Testis (tissue), 2 donors: Measurements from ENCODE around the gene E2F1.

ENCODE experiments used
- CTCF ChIP-seq, 3 experiments: fragments of 450-650 bp in 2 of 3; fragments of 200-600 bp in 1 of 3; sonication (generic) in 1 of 3; IDR thresholded peaks; one replicate each; pipeline ENCODE4 v1.5.1; 2016 to 2019; ENCODE audit warnings: antibody characterized with exemption in 3 of 3, mild to moderate bottlenecking in 2 of 3, moderate library complexity in 1 of 3
- POLR2A ChIP-seq: fragments of 450-650 bp; IDR thresholded peaks from one replicate; pipeline ENCODE4 v1.6.1; 2017; ENCODE audit warnings: antibody characterized with exemption, mild to moderate bottlenecking, moderate library complexity

DNA sequence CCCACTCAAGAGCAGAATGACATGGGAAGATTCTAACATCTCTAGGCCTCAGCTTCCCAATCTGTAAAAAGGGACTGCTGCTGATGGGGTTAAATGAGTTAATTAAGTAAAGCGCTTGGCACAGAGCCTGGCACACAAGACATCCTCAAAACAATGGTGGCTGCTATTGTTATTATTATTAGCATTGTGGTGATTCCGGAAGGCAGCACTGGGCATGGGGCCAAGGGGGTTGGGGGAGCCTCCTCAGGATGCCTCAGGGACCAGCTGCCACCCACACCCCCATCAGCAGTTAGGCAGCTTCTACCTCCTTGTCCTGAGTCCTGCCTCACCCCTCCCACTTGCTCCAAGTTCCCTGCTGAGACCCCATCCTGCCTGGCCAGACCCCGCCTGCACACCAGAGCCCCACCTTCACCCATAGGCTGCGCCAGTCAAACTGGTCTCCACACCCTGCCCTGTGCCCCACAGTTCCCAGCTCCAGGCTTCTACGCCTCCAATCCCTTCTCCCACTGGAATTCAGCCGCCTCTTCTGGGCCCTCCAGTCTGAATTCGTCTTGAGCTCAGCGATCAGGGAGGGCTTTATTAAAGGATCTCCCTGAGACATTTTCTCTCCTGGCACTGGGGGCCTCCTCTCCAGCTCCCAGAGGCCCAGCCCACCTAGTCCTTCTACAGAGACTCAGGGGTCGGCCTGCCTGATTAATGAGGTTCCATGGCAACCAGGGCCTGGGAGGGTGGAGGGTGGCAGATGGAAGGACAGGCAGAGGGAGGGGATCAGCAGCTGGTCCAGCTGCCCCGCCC is 1.5 kb downstream of the E2F1 start:
- no peak for TF ChIP-seq CTCF (IDR thresholded peaks at IDR 0.05)
- no peak for TF ChIP-seq POLR2A
